G401.6 (cell line): ENCODE results near the gene NNMT.

ENCODE experiments used
- FAIRE-seq: peaks from 2 replicates; lab custom pipeline; 2012; peaks lifted over from hg19 to GRCh38; lab: Jason Lieb, UNC

The NNMT gene

GRCh38 chr11:114285599-114285998 lies 10.6 kb upstream of the NNMT start:
- FAIRE-seq: no peak

DNA sequence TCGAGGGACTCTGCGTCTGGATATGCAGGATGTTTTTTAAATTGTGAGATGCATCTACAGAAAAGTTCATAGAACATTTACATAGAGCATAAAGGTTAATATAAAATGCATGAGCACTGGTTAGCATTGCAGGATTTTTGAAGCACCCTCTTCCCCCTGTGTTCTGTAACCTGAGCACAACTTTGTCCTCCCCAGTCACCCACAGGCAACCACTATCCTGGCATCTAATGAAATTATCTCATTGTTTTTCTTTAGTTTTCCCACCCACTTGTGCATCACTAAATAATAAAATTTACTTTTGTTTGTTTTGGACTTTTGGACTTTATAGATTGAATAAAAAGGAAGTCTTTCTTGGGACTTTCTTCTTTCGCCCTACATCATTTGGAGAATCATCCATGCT lies 10.0 kb upstream of the NNMT start:
- no peak for FAIRE-seq

DNA sequence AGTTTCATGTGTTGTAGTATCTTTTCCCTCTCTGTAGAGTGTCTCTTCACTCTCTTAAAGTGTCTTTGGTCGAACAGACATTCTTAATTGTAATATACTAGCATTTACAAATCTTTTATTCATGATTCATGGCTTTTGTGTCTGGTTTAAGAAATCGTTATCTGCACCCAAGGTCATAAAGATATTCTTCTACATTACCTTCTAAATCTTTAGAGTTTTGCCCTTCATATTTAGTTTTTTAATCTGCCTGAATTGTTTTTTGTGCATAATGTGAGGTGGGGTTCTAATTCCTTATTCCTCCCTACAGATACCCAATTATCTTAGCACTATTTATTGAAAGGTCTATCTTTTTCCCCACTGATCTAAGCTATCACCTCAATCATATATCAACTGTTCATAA lies 9.0 kb upstream of the NNMT start:
- no peak for FAIRE-seq

GRCh38 chr11:114288136-114288535 lies 8.1 kb upstream of the NNMT start:
- FAIRE-seq: no peak

DNA sequence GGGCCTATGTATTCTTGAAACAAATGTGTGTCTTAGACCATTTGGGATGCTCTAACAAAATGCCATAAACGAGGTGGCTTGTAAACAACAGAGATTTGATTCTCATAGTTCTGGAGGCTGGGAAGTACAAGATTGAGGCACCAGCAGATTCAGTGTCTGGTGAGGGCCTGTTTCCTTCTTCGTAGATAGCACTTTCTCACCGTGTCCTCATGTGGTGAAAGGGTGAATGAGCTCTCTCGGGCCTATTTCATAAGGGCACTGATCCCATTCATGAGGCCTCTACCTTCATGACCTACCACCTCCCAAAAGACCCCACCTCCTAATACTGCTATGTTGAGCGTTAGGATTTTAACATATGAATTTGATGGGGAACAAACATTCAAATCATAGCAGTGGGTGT lies 6.4 kb upstream of the NNMT start:
- no peak for FAIRE-seq

DNA sequence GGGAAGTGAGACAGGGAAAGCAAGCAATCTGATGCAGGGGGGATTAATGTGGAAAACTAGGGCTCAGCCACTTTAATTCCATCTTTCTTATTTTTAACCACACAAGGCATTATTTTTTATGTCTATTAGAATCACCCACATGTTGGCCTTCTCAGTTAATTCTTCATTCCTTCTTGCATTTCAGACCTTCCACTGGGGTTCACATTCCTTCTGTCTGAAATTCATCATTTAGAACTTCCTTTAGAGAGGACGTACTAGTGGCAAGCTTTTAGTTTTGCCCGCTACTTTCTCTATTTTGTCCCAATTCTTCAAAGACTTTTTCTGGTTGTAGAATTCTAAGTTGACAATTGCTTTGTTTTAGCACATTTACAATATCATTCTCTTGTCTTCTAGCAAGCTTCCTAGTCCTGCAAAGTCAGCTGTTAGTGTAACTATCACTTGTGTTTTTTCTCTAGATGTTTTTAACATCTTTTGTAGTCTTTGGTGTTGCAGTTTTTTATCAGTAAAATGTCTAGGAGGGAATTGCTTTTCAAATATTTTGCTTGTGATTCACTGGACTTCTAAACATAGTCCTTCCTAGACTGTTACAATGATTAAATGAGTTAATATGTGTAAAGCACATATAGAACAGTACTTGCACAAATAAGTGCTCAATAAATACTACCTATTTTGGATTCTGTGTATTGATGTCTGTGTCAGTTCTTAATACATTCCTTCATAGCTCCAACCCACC lies 5.5 kb upstream of the NNMT start:
- no peak for FAIRE-seq

GRCh38 chr11:114291381-114291780 lies 4.8 kb upstream of the NNMT start:
- no peak for FAIRE-seq

- FAIRE-seq: no peak
These were observed 4.1 kb upstream of the NNMT start for GRCh38 chr11:114291842-114292680.

GRCh38 chr11:114293201-114293711 lies 2.9 kb upstream of the NNMT start:
- no peak for FAIRE-seq

- no peak for FAIRE-seq
These were observed 590 bp downstream of the NNMT start for GRCh38 chr11:114296605-114297372.

- FAIRE-seq: no peak
These were observed 1.9 kb downstream of the NNMT start for GRCh38 chr11:114297806-114298709.

DNA sequence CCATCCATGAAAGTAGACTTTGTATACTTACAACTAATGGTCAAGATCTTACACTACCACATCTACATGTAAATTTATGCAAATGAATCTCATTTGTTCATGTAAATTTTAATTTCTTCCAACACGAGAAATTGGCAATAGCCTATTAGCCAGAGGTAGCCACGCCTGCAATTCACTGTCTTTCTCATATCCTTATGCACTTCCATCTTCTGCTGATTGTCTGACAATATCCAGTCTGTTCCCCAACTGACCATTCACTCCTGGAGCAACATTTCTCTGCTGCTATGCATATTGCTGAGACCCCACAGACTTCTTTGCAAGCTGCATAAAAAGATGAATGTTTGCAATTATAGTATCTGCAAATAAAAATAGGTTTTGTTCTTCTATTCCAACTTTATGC lies 2.5 kb downstream of the NNMT start:
- FAIRE-seq: no peak

GRCh38 chr11:114301088-114301487 lies 4.9 kb downstream of the NNMT start:
- no peak for FAIRE-seq

DNA sequence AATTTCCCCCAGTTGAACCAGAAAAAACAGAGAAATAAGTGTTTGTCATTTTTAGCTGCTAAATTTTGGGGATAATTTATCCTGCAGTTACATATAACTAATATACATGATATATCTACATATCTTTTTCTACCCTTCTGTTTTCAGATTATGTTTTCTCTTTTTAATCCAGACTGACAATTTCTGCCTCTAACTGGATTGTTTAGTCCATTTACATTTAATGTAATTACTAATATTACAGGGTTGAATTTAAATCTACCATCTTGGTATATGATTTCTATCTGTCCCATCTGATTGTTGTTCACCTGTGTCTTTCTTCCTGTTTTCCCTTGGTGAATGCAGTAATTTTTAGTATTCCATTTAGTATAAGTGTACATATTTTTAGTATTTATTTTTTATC lies 5.7 kb downstream of the NNMT start:
- no peak for FAIRE-seq

GRCh38 chr11:114302663-114303062 lies 6.5 kb downstream of the NNMT start:
- no peak for FAIRE-seq

DNA sequence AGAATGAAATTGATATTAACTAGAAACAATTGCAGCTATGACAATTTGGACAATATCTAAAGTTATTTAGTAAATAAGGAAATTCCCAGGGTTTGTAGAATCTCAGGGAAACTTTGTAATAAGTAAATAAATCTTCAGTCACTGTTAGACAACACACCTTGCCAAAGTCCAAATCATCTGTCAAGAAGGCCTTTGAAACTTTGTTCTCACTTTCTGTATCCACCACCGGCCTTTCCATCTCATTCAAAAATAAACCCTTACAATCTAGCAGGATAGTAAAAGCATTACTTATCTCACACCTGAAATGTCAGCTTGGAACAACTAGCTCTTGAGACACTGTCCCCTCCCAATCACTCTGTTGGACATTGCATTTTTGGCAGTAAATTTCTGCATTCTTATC lies 7.9 kb downstream of the NNMT start:
- no peak for FAIRE-seq

DNA sequence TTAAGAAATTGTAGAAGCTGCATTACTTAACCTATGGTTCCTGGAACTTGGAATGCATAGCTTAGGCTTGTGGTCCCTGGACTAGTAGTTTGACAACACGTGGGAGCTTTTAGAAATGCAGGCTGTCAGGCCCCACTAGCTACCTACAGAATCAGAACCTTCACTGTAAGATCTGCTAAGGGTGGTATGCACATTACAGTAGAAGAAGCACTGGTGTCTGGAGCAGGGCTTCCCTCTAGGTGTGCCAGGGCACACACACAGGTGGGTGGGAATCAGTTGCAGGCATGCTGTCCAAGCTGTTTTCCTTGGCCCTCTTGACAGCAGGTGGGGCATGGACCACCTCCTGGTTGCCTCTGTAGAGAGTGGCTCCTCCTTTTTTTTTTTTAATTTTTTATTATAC lies 8.8 kb downstream of the NNMT start:
- FAIRE-seq: no peak

DNA sequence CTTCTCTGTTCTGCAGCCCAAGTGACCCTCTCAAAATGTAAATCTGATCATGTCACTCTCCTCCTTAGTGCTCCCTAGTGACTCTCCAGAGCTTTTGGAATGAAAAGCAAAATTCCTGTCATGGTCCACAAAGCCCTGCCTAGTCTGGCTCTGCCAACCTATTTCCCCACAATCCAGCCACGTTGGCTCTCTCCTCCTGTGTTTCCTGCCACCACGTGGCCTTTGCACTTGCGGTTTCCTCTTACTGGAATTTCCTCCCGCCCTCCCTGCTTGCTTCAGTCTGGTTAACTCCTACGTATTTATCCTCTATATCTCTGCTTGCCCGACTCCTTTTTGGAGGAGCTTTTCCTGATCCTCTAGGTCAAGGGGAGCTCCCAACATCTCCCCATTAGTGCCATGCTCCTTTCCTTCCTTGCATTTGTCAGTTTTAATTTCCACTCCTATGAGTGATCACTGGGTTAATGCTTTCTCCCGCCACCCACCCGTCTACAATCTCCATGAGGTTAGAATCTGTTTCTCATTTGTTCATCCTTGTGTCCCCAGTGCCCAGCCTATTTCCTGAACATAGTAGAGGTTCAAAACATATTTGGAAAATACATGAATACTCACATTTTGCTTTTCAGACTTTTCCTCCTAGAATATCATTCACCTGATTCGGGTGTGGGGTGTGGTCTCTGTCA lies 11.5 kb downstream of the NNMT start:
- no peak for FAIRE-seq

DNA sequence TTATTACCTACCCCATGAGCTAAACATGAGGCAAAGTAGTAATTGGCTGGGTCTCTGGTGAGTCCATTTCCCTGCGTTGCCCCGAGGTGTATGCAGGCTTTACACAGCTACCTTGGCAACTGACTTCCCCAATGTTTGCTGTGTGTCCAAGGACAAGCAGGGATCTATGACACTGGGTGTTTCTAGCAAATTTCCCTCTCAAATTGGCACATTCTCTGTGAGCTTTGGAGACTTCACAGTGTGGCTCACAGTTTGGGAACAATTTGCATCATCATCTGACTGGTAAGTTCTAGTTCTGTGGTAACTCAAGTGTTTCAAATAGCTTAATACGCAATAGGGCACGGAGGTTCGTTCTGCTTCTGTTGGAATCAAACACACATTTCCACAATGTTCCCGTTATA lies 12.5 kb downstream of the NNMT start:
- no peak for FAIRE-seq

GRCh38 chr11:114309517-114309916 lies 13.3 kb downstream of the NNMT start:
- no peak for FAIRE-seq

- FAIRE-seq: no peak
These were observed 13.9 kb downstream of the NNMT start for GRCh38 chr11:114310095-114310494.
